Gastrocnemius medialis (tissue), 4 donors: ENCODE results near the gene PTPRN2. TPM values are rescaled to one million over a fixed set of nuclear protein-coding genes. Genes with fewer than 3 reads are reported as not detected.

Experiments
- ATAC-seq, 2 donors: fragments of 150-250 bp; one replicate each; pipeline ENCODE4 v1.9.1; 2016
- DNase-seq, 2 donors: peaks; one replicate each; pipeline ENCODE4 v3.0.0-alpha.2; 2019
- H3K27ac ChIP-seq, 4 donors: fragments of 200-600 bp; sonication (generic); 1 replicate in 1 of 4; 2 replicates in 3 of 4; pipeline ENCODE4 v1.5.1; 2016 to 2018; ENCODE audit warnings: mild to moderate bottlenecking in 2 of 4, moderate library complexity in 1 of 4
- H3K27me3 ChIP-seq, 3 donors: fragments of 200-600 bp; sonication (generic) in 2 of 3; 1 replicate in 1 of 3; 2 replicates in 2 of 3; pipeline versions ENCODE4 v1.5.1 to v1.6.0; 2016 to 2019; ENCODE audit warnings: mild to moderate bottlenecking in 1 of 3, moderate library complexity in 1 of 3
- H3K36me3 ChIP-seq, 2 donors: fragments of 200-600 bp; sonication (generic) in 1 of 2; one replicate each; pipeline ENCODE4 v1.5.1; 2017 to 2018
- H3K4me1 ChIP-seq, 2 donors: fragments of 200-600 bp; sonication (generic) in 1 of 2; one replicate each; pipeline ENCODE4 v1.5.1; 2016 to 2017; ENCODE audit warnings: mild to moderate bottlenecking in 2 of 2
- H3K4me3 ChIP-seq, 4 donors: fragments of 200-600 bp; sonication (generic) in 3 of 4; 1 replicate in 1 of 4; 2 replicates in 3 of 4; pipeline ENCODE4 v1.5.1; 2016 to 2019; ENCODE audit warnings: mild to moderate bottlenecking in 2 of 4
- H3K9me3 ChIP-seq, 3 donors: fragments of 200-600 bp; sonication (generic) in 2 of 3; 1 replicate in 1 of 3; 2 replicates in 2 of 3; pipeline ENCODE4 v1.5.1; 2016 to 2019
- POLR2A ChIP-seq, 2 donors: fragments of 450-650 bp; IDR thresholded peaks; one replicate each; pipeline ENCODE4 v1.6.1; 2017; ENCODE audit warnings: antibody characterized with exemption in 2 of 2, mild to moderate bottlenecking in 2 of 2, moderate library complexity in 2 of 2
- in situ Hi-C, 4 donors: fragments of 200-750 bp; cut with MboI; loops; one replicate each; pipeline versions ENCODE4 v1.15.0 to v1.8.0; 2017; ENCODE audit warnings: low sequenced_read_pairs in 4 of 4
- intact Hi-C: fragments of 100-400 bp; cut with DNase I; formaldehyde crosslinking; loops from one replicate; pipeline ENCODE4 v1.15.1; 2023; ENCODE audit warnings: low total_unique reads
- total RNA-seq, 4 donors: library from RNA; depleted of rRNA; stranded (reverse); fragments of >200 nt; gene quantifications; one replicate each; pipeline versions ENCODE4 v1.1.0 to v1.2.3, GENCODE V29; 2016
- TF ChIP-seq, protein P1 (sequence below), 5 experiments: fragments of 450-650 bp in 3 of 5; fragments of 200-600 bp in 2 of 5; sonication (generic) in 2 of 5; IDR thresholded peaks in 4 of 5; conservative IDR thresholded peaks in 1 of 5; 1 replicate in 4 of 5; 2 replicates in 1 of 5; pipeline ENCODE4 v1.5.1; 2016 to 2019; ENCODE audit warnings: antibody characterized with exemption in 5 of 5, mild to moderate bottlenecking in 3 of 5, moderate library complexity in 3 of 5

PTPRN2 gene
- total RNA-seq, 4 donors from 2014 or later, result 0.66 to 0.85 (median 0.81) TPM

GRCh38 chr7:158494643-158495042 lies 93.0 kb downstream of the PTPRN2 start:
- no peaks in the 10 kb centered on the region for H3K4me1 ChIP-seq
- no peak overlapping the region for H3K4me3 ChIP-seq
- H3K27ac ChIP-seq, result no peak overlapping the region
- intact Hi-C loops, result no loop called here
- ATAC-seq (no peak), DNase-seq (no peak)
- TF ChIP-seq, protein P1, sequence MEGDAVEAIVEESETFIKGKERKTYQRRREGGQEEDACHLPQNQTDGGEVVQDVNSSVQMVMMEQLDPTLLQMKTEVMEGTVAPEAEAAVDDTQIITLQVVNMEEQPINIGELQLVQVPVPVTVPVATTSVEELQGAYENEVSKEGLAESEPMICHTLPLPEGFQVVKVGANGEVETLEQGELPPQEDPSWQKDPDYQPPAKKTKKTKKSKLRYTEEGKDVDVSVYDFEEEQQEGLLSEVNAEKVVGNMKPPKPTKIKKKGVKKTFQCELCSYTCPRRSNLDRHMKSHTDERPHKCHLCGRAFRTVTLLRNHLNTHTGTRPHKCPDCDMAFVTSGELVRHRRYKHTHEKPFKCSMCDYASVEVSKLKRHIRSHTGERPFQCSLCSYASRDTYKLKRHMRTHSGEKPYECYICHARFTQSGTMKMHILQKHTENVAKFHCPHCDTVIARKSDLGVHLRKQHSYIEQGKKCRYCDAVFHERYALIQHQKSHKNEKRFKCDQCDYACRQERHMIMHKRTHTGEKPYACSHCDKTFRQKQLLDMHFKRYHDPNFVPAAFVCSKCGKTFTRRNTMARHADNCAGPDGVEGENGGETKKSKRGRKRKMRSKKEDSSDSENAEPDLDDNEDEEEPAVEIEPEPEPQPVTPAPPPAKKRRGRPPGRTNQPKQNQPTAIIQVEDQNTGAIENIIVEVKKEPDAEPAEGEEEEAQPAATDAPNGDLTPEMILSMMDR (IDR thresholded peaks at IDR 0.05 in 4 of 5, conservative IDR thresholded peaks at IDR 0.05 in 1 of 5), result no peak
- no peak for TF ChIP-seq POLR2A (IDR thresholded peaks at IDR 0.05)
- H3K36me3 ChIP-seq, result no peaks in the 10 kb centered on the region
- no peaks in the 10 kb centered on the region for H3K9me3 ChIP-seq
- in situ Hi-C loops, result no loop called here
- H3K27me3 ChIP-seq, result peaks cover 0 to 9% (median 0%) of the 10 kb centered on the region in 3 donors

DNA sequence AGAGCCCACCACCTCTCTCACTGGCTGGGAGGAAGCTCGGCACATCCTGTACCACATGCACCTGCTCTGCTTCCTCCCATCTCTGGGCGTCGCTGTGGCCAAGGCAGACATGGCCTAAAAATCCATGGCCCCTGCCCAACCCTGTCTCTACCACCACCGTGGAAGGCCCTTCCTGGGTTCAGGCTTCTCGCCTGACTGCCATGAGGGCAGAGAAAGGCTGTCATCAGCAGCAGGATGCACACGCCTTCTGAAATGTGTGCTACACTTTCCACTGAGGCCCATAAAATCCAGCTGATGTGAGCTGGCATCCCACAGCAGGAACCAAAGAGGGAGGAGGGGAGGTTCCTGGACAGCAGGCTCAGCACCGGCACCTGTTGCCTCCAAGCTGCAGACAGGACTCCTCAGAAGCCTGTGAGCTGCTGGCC lies 93.4 kb downstream of the PTPRN2 start:
- no peak for DNase-seq
- Histone ChIP-seq H3K27ac (no peak overlapping the region), H3K4me1 (no peaks in the 10 kb centered on the region), H3K36me3 (no peaks in the 10 kb centered on the region), H3K9me3 (no peaks in the 10 kb centered on the region), H3K4me3 (no peak overlapping the region), H3K27me3 (peaks cover 0 to 9% (median 0%) of the 10 kb centered on the region in 3 donors)
- ATAC-seq, result no peak
- TF ChIP-seq, protein P1 (IDR thresholded peaks at IDR 0.05 in 4 of 5, conservative IDR thresholded peaks at IDR 0.05 in 1 of 5), result no peak
- no peak for TF ChIP-seq POLR2A (IDR thresholded peaks at IDR 0.05)
- intact Hi-C loops (no loop called here), in situ Hi-C loops (no loop called here)

GRCh38 chr7:158492367-158492764 lies 95.3 kb downstream of the PTPRN2 start:
- intact Hi-C loops, result no loop called here
- no peak overlapping the region for H3K27ac ChIP-seq

DNA sequence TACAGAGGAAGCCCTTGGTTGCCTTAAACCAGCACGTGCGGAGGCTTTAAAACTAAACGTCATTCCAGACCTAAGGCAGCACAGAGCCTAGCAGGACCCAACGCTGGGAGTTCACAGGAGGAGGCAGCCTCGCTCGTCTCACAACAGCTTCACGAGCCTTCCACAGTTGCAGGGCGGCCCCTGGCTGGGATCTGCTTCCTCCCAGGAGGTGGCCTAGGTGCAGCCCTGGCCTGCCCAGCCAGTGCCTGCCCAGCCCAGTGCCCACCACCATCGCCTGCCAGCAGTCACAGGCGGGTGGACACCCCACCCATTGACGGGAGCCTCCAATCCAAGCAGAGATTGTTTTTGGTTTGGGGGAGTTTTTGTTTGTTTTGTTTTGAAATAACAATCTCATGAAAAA lies 96.5 kb downstream of the PTPRN2 start:
- H3K27ac ChIP-seq, result no peak overlapping the region
- TF ChIP-seq, protein P1 (IDR thresholded peaks at IDR 0.05 in 4 of 5, conservative IDR thresholded peaks at IDR 0.05 in 1 of 5), result no peak
- TF ChIP-seq POLR2A (IDR thresholded peaks at IDR 0.05), result no peak
- DNase-seq (no peak), ATAC-seq (no peak)
- intact Hi-C loops (no loop called here), in situ Hi-C loops (no loop called here)
- H3K9me3 ChIP-seq, result no peaks in the 10 kb centered on the region
- H3K27me3 ChIP-seq, result peaks cover 0 to 4% (median 0%) of the 10 kb centered on the region in 3 donors
- no peak overlapping the region for H3K4me3 ChIP-seq
- H3K4me1 ChIP-seq, result no peaks in the 10 kb centered on the region
- no peaks in the 10 kb centered on the region for H3K36me3 ChIP-seq

More at GRCh38 chr7:158492367-158492764, 95.3 kb downstream of the PTPRN2 start:
- in situ Hi-C loops, result no loop called here
- Histone ChIP-seq H3K4me3 (no peak overlapping the region), H3K9me3 (no peaks in the 10 kb centered on the region), H3K36me3 (no peaks in the 10 kb centered on the region), H3K27me3 (peaks cover 0 to 6% (median 0%) of the 10 kb centered on the region in 3 donors), H3K4me1 (no peaks in the 10 kb centered on the region)
- DNase-seq, result no peak
- TF ChIP-seq, protein P1 (IDR thresholded peaks at IDR 0.05 in 4 of 5, conservative IDR thresholded peaks at IDR 0.05 in 1 of 5), result no peak
- no peak for TF ChIP-seq POLR2A (IDR thresholded peaks at IDR 0.05)
- ATAC-seq, result no peak
